GM18526 (cell line): Measurements from ENCODE around the gene TWIST1.

Experiments
- POLR2A ChIP-seq: IDR thresholded peaks from 3 replicates; pipeline ENCODE4 v1.6.1; 2011; ENCODE audit not compliant: insufficient read length; ENCODE audit errors: extremely low read depth

TWIST1 gene

DNA sequence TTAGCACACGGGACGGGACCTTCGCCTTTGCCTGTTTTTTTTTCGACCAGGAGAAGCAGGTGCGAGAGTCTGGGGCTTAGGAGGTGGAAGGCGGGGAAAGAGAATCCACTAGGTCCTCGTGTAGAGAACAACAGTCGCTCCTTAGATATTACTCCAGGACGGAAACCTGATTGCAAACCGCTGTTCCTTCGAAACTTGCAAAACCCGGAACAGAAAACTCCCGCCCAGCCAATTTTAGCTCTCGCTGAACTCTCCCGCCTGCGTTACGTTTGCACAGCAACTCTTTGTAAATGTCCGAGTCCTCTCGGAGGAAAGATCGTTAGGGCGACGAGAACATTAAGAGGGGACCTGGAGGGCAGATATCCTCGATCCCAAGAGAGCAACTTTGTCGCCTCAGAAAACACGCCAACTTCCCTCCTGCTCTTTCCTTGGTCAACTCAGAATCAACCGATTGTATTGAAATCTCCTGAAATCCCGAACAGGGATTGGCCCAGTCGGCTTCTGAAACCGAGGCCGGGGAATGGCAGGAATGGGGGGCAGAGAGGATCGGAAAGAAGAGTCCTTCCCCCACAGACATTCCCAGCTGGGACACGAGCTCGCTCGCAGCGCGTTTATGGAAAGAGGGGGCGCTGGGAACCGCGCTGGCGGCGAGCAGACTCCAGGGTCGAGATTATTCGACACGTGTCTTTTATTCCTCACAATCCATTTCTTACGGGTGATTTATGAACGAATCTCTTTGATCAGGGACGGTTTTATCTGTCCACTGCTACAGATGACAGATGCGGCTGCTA is 9.9 kb downstream of the TWIST1 start:
- no peak for TF ChIP-seq POLR2A

DNA sequence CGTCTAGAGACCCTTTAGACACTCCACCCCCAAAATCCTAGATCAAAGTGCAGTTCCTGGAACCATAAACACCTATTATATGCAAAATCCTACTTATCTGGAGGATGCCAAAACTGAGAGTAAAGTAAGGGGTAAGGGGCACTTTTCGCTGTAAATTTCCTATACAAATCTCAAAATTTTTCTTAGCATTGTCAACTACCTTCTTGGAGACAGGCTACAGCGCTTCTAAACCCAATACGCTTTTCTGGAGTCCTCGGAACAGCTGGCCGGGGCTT is 10.4 kb downstream of the TWIST1 start:
- no peak for TF ChIP-seq POLR2A

DNA sequence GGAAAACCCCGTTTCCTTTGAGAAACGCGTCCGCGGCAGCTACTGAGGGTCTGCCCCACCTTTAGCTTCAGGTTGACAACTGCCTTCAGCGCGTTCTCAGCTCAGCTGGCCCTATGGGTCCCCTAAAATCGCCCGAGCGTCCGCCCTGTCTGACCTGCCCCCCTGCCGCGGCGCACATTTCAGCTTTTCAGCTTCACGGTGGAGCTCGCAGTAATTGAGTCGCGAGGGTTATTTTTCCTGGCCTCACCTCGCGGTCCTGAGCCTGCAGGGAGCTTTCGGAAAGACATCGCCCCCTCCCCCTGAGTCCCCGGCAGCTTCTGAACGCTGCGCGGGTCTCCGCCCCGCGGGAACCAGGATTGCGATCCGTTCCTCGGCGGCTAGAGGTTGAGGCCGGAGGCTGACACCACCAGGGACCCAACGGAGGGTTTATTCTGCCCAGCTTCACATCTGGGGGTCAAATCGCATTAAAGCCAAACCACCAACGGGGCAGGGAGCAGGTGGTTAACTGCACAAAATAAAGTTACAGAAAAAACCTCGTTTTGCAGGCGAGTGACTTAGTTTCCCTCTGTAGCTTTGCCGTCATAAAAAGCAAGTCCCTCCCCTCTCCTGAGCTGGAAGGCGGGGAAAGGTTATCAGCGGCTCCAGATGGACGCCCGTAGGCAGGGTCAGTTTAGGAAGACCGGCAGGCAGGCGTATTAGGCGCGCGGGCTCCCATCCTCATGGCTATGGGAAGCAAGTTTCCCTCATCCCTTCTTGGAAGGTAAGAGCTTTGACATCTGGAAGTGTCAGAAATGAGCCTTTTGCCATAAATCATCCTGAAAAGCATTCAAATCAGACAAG is 11.0 kb downstream of the TWIST1 start:
- TF ChIP-seq POLR2A, result no peak

DNA sequence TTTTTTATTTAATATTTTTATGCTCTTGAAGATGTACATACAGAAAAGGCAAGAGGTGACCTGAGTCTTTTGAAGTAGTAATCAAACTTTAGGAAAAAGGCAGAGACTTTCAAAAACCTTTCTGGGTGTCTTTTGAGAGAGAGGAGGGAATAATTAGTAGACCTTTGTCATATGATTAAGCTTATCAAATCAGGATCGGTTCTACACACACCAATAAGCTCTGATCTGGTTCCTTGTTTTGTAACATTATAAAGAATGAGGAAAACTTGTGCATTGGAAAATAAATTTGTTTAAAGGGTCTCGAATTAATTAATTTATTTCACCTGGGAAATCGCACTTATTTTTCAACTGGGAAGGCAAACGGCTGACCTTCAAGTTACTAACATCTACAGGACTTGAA is 11.9 kb downstream of the TWIST1 start:
- no peak for TF ChIP-seq POLR2A

DNA sequence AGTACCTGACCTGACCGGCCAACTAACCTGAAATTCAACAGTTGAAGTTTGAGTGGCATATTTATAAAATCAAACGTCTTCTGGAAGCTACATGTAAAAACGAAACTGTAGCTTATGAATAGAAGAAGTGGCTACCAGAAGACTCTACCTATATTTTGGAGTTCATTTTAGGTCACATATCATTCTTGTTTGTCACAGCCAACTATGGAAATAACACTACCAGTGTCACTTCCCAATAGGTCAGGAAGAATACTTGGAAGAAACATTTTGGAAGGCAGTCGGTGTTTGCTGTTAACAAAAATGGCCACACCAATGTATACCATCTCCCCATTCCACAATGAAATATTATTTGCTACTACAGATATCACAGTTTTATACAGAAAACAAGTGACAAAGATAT is 12.6 kb downstream of the TWIST1 start:
- TF ChIP-seq POLR2A, result no peak

DNA sequence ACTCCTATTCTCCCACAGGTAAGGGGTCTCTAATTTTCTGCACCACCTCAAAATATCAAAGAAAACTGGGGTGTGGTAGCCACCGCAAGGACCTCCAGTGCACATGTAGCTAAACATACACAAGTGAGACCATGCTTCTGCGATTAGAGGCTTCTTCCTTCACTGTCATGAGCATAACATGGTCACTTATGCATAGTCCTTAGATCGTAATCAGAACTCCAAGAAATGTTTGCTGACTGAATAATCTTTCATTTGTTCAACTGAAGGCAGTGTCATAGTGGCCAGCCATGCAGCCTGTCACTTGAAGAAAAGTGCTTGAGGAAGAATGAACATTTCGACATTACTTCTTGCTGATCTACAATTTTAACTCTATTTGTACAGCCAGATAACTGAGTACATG is 14.6 kb downstream of the TWIST1 start:
- TF ChIP-seq POLR2A, result no peak

DNA sequence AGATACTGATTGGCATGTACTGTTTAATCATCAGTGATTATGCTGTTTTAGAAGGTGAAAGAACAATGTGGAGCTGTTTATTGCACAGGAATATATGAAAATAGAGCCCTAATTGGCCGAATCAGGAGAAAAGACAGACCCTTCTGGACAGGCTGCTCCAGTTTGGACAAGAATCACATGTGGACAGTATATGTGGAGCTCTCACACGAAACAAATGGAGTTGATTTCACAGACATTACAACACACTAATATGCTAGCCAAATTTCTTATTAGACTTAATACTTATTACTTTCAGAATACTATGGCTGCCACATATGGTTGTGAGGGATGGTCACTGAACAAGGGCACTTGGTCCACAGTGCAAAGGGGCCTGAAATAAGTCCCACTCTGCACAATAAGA is 15.5 kb downstream of the TWIST1 start:
- TF ChIP-seq POLR2A, result no peak

DNA sequence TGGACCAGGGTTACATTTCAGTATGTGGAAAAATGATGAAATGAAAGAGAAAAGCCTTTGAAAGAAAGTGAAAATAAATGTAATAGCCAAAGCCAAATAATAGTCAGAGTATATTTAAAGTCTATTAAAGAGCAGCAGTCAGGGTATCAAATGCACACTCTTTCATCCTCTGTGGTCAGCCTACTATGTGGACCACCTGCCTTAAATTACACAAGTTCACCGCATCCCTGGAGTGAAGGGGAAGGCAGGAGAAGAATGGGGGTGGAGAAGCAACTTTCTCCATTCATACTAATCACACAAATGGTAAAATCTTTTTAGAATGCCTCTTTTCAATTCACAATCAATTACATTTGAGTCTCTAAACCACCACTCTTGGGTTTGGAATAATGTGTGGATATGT is 16.0 kb downstream of the TWIST1 start:
- TF ChIP-seq POLR2A, result no peak

DNA sequence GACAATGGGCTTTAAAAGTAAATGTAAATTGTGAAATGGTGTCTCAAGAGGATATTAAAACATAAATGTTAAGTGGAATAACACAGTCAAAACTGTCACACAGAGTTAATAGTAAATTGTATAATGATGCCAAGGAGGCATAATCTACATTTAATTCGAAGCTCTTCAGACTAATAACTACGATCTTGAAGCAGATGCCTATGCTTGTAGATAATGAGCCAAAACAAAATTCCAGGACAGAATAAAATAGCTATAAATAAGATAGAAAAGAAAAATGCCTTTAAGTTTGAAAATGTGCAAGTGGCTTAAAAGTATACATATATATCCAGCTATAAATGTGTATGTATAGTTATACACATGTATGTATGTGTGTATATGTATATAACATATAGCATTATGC is 17.5 kb downstream of the TWIST1 start:
- no peak for TF ChIP-seq POLR2A

DNA sequence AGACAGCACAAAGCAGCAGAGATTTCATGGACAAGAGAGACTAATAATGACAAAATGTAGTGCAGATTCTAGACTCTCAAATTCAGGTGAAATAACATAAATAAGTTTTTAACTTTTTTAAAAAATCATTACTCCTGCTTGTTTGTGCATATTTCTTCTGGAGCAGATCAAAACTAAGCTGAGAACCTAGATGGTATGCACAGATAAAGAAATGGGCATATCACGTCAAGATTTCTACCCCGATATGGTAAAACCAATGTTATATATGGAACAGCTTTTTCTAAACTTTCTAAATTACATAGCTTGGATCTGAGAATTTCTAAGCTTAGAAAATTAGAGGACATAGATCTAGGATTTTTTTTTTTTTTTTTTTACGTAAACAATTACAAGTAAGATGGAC is 18.2 kb downstream of the TWIST1 start:
- TF ChIP-seq POLR2A, result no peak

DNA sequence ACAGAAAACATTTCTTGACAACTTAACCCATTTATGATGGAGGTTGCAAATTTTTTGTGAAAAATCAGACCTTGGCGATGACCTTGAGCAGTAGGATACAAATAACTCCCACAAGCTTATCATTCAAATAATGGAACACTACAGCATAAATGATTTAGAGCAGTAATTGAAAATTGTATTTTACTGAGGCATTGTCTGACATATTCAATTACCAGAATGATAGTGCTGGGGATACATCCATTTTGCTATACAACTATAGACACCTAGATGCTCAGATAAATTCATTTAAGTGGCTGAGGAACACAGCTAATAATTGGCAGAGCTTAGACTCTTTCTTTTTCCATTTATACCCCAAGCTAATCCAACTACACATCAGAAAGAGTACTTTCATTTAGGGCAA is 18.9 kb downstream of the TWIST1 start:
- no peak for TF ChIP-seq POLR2A

DNA sequence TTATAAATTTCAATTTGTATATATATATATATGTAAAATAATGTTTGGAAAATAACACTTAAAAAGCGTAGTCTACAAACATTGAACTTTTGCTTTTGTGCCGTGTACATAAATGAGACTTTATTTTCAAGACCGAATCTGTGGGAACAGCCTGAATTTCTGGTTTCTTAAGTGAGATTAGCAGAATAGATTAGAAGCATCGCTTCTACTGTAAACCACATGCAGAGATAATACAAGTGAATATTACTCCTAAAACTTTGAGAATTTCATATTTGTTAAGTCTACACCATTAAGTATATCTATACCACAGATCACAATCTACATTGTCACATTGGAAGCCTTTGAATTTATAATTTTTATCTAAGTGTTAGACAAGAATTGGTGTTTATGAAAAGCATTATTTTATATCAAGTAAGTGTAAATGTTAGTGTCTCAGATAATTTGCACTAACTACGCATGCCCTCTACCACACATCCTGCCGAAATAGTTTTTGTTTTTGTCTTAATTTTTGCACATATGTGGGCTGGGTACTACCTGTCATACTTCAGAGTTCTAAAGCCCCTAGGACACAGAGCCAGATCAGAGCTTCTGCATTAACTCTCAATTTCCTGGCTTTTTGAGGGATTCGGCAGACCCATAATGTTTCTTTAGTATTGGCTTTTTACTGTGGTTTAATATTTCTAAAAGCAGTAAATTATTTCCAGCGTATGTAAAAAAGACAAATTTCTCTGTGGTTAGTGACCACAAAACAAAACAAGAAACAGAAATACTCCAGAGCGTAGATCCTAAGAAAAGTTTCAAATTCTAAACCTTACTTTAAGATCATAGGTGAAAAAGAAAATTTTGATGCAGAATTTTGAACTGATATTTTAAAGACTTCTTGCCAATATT is 20.0 kb downstream of the TWIST1 start:
- TF ChIP-seq POLR2A, result no peak

DNA sequence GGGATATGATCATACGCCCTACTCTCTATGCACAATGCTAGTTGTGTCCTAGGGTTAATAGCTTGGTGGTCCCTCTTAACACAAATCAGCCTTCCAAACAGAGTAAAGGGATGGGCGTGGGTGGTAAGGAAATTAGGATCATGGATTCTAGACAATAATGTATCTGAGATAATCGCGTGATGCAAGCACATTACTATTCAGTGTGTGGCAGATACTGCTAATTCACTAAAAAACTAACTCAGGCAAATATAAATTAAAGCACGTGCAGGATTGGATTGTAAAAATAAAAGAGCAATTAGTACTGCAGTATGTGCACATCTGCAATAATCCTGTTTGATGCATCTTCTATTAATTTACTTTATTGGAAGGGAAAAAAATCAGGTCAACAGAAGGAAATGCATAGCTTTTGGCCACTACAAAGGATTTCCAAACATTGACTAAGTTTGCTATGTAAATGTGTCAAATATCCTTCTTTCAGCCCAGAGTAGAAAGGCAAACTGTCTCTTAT is 22.0 kb downstream of the TWIST1 start:
- no peak for TF ChIP-seq POLR2A

DNA sequence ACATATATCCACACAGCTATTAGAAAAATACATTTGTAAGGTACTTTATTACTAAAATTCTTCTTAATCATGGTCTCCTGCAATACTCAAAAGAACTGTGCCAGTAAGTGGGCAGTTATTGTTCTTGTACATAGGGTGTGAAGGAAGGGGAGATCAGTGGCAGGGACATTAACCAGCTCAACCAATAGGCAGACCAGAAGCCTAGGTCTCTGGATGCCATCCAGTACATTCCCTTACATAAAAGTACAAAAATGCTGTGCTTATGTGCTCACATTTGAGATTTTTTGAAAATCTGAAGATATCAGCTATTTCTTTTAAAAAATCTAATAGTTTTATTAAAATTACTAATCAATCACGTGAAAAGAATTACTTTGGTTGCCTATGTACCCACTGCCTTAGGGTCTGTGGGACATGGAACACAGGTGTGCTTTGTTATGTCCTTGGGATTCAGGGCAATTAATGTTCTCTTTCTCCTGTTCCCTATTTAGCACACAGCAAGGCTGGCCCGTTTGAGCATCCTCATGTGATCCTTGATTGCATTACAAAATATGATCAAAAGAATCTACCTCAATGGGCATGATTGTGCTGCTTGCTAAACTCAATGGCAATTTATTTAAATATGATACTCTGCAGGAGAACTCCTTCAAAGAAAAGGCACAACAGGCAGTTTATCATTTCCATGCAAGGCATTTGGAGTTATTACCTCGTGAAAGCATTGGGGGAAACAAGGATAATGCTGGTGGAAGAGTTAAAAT is 22.7 kb downstream of the TWIST1 start:
- no peak for TF ChIP-seq POLR2A

DNA sequence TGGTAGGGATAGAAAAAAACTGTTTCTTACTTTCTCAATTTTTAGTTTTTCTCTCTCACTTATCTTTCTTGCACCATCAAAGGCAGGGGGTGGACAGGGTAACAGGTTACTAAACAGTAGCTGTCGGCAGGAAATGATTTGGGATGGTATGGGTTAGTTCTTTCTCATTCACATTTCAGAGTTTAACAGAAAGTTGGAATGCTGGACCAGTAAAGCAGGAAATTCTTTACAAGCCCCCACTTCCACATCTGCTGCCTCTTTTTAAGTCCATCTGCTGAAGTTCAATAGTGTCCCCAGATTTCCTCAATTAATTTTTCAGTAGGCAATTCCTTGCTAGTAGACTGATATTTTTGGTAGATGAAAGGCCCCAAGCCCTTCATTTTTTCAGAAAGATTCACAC is 23.3 kb downstream of the TWIST1 start:
- TF ChIP-seq POLR2A, result no peak
